SK-N-DZ (cell line): ENCODE measurements around the gene PCMTD2.

Experiments
- DNase-seq: peaks from one replicate; pipeline ENCODE4 v3.0.0-alpha.2; 2015; ENCODE audit warnings: low spot score

Gene PCMTD2

DNA sequence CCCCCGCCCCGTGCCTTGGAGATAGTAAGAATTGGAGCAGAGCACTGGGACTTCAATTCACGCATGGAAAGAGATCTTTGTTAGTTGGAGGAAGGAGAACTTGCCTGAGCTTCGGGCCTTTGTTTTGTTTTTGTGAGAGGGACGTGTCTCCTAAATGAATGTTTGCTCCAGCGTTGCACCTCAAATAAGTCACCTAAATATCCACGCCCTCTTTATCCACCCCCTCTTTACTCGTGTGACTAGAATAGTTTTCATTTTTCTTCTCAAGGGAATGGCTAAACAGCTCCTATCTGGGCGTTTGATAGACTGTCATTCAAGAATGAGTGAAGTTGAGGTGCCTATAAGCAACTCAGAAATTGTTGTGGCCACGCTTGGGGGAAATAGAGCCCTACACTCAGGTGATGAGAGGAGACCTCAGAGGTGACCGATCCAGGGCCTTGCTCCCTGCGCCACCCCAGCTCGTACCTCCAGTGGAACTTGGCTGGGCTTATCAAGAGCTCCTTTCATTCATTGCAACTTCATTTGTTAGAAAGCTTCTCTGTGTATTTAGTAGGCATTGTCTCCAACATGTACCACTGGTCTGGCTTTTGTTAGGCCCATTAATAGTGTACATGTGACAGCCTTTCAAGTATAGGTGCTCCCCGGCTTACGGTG, 861 bp downstream of the PCMTD2 start:
- DNase-seq, result no peak

DNA sequence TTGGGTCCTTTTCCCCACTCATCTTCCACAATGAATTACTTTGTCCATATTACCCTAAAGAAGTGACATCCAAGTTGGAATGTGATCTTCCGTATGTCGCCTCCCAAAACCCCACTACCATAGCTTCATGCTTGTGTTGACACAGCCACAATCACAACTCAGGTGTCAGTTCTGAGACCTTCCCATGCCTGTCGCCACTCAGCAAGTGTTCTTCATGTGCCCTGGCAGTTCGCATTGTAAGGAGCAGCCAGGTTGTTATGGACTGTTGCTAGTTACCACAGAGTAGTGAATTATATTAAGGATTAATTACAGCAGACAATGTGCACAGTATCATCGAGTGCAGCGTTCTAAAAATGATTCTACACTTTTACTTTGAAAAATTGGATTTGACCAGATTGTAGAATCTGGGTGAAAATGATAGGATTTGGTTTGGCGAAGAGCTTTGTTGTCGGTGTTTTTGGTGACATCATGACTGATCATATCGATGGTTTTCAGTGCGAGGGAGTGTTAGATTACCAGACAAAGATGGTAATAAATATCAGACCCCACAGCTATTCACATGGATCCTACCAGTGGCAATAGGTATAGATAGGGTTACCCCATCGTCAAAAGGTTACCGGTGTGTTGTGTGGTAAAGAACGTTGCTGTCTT, 1.7 kb downstream of the PCMTD2 start:
- DNase-seq, result no peak

DNA sequence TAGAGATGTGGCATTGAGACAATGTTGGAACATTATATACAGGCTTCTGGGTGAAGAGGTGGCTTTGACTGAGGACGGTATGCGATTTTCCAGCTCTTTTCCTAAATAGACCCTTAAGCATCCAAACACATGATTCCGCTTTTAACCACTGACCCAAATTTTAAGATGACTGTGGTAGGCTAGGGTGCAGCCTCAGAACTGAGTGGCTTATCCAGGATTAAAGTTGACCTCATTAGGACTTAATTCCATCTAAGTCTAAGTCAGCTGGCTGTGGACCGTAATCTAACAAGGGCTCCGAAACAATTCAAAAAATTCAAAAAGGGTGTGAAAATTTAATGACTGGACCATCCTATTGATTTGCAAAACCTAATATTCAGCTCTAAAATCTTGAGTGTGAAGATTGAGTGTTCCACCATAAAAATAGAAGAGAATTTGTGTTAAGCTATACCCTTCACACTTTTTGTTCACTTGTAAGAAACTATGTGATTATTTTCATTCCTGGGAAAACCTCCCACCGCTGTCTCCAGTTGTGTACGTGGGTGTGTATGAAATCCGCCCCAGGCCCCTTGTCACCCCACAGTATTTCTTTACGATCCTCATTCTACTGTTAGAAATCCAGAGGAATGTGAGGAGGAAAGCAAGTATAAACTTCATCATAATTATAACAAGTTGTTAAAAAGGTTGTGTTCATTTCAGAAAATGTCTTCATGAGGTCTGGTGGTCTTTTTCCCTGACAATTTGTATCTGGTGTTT, 2.7 kb downstream of the PCMTD2 start:
- DNase-seq, result no peak

GRCh38 chr20:64260239-64260638, 4.7 kb downstream of the PCMTD2 start:
- no peak for DNase-seq

DNA sequence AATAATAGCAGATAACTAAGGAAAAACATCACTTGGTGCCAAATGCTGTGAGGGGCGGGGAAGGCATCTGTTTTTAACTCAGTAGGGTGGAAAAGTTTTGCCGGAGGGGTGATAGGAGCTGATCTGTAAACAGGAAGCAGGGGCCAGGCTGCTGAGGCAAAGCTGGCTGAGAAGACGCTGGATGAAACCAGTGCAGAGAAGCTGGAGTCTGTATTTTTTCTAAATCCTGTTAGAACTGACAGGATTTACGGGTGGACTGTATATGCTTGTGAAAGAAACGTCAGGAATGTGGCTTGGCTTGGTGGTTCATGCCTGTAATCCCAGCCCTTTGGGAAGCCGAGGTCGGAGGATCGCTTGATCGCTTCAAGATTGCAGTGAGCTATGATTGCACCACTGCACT, 5.6 kb downstream of the PCMTD2 start:
- DNase-seq, result no peak

GRCh38 chr20:64264091-64264490, 8.5 kb downstream of the PCMTD2 start:
- no peak for DNase-seq

DNA sequence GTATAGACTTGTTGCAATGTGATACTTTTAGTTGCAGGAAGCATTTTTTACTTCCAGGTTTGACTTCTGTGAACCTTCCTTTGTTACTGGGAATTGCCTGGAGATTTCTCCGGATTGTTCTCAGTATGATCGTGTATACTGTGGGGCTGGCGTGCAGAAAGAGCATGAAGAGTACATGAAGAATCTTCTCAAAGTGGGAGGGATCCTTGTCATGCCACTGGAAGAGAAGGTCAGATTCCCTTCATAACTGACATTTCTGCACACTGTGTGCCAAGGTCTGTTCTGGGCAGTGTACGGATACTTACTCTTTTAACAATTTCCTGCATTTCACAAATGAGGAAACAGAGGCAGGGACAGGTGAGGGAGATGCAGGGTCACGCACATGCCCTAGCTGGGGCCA, 9.7 kb downstream of the PCMTD2 start:
- DNase-seq, result no peak

GRCh38 chr20:64266988-64267387, 11.4 kb downstream of the PCMTD2 start:
- no peak for DNase-seq

DNA sequence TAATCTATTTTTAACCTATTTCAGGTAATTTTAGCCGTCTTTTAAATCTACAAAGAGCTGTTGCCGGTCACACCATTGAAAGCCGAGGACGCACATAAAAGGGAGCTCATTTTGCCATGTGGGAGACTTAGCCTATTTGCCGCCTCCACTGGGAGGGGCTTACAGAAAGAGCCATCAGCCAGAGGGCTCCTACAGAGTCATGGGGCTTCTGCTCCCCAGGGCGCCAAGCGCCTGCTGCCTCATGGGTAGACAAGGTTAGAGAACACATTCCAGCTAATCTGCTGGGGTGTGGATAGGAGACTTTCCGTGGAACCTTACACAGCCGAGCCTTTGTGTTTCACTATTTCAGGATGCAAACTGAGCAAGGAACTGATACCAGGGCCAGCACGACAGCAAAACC, 12.6 kb downstream of the PCMTD2 start:
- DNase-seq, result no peak

- DNase-seq, result no peak
These were observed 14.3 kb downstream of the PCMTD2 start for GRCh38 chr20:64269604-64270411.

- no peak for DNase-seq
These were observed 16.1 kb downstream of the PCMTD2 start for GRCh38 chr20:64271636-64272035.

- no peak for DNase-seq
These were observed 17.6 kb downstream of the PCMTD2 start for GRCh38 chr20:64273109-64273508.

DNA sequence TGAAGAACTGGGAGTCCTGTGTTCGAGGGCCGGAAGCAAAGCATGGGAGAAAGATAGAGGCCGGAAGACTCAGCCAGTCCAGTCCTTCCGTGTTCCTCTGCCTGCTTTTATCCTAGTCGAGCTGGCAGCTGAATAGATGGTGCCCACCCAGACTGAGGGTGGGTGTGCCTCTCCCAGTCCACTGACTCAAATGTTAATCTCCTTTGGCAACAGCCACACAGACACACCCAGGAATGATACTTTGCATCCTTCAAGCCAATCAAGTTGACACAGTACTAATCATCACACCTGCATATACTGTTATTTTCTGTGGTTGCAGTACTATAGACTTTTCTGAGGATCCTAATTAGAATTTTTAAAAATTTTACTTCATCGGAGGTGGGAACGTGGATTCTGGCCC, 21.3 kb downstream of the PCMTD2 start:
- no peak for DNase-seq

DNA sequence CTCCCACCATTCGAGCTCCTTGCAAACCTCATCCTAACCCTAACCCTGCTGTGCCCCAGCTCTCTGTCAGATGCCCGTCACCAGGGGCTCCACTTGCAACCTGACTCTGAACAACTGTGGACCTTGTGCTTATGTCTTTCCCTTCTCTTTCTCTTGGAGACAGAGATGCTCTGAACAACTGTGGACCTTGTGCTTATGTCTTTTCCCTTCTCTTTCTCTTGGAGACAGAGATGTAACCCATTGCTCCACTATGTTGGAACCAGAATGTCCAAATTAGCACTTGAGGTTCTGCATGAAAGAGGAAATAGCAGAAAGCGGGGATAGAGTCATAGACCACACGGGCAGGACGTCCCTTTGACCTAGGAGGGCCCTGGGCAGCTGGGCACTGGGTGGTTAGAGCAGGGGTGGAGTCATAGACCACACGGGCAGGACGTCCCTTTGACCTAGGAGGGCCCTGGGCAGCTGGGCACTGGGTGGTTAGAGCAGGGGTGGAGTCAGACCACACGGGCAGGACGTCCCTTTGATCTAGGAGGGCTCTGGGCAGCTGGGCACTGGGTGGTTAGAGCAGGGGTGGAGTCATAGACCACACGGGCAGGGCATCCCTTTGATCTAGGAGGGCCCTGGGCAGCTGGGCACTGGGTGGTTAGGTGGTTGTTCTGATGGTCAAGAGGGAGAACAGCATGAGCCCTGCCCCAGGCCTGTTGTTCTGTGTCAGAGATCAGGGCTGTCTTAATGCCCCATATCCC, 22.2 kb downstream of the PCMTD2 start:
- DNase-seq, result no peak

- no peak for DNase-seq
These were observed 22.8 kb downstream of the PCMTD2 start for GRCh38 chr20:64278317-64278681.

- no peak for DNase-seq
These were observed 24.4 kb downstream of the PCMTD2 start for GRCh38 chr20:64279826-64280459.

DNA sequence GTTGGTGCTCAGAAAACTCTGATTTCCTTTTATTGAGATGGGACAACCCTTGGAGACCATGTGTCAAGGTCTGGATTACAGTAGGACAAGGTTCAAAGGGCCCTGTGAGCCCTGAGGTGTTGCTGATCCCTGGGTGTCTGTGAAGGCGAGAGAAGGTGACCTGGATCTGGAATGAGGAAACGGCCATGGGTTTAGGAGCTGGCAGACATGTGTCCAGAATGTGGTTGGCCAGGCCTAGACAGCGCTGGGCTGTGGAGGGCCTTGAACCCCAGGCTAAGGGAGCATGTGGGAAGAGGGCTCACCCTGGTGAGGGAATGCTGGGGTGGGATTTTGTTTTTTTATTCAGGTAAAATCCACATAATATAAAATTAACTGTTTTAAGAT, 24.9 kb downstream of the PCMTD2 start:
- no peak for DNase-seq

DNA sequence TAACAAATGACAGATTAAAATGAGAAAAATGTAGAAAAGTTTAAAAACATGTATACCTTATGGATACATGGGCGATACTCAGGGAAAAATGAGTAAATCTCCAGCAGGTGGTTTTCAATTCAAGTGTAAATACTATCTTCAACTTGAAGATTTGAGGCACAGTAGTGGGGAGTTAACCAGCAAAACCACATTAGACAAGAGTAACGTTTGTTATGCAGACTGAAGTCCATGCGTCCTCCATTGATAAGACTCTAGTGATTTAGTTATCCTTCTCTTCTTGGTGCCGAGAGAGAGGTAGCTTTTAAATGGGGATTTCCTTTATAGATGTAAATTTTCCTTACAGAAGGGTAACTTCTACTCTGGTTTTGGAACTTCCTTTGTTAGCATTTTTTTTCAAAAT, 28.1 kb downstream of the PCMTD2 start:
- no peak for DNase-seq

GRCh38 chr20:64285579-64286446, 30.3 kb downstream of the PCMTD2 start:
- DNase-seq, result peak; percentile 71
